GM23338 (cell line): ENCODE measurements around the gene RND3. TPM values are rescaled to one million over a fixed set of nuclear protein-coding genes. Genes with fewer than 3 reads are reported as not detected.

Experiments used
- ATAC-seq: fragments of 200-7000 bp; cut with Tn5 transposase; 3 replicates; pipeline ENCODE4 v1.9.1; 2020
- DNase-seq: peaks from one replicate; pipeline ENCODE4 v3.0.0-alpha.2; 2015; ENCODE audit warnings: low spot score
- H2AFZ ChIP-seq: fragments of 200-600 bp; sonication (generic); 2 replicates; pipeline ENCODE4 v1.8.0; 2016; ENCODE audit warnings: antibody characterized with exemption, mild to moderate bottlenecking, moderate library complexity
- H3F3A ChIP-seq: fragments of 200-600 bp; sonication (generic); replicated peaks from 2 replicates; pipeline ENCODE4 v1.8.0; 2017; ENCODE audit warnings: antibody characterized with exemption, mixed run types, low read depth
- H3K27ac ChIP-seq: fragments of 200-600 bp; sonication (generic); 2 replicates; pipeline ENCODE4 v1.6.1; 2016; ENCODE audit warnings: low read depth
- H3K27me3 ChIP-seq: fragments of 200-600 bp; sonication (generic); 2 replicates; pipeline ENCODE4 v1.8.0; 2016; ENCODE audit warnings: mild to moderate bottlenecking, mixed run types, moderate library complexity; ENCODE audit not compliant: insufficient read depth
- H3K36me3 ChIP-seq: fragments of 200-600 bp; sonication (generic); 2 replicates; pipeline ENCODE4 v1.8.0; 2016; ENCODE audit warnings: mild to moderate bottlenecking; ENCODE audit not compliant: insufficient read depth
- H3K4me1 ChIP-seq: fragments of 200-600 bp; sonication (generic); 2 replicates; pipeline ENCODE4 v1.8.0; 2016; ENCODE audit warnings: mild to moderate bottlenecking, moderate library complexity; ENCODE audit not compliant: insufficient read depth
- H3K4me2 ChIP-seq: fragments of 200-600 bp; sonication (generic); 2 replicates; pipeline ENCODE4 v1.7.1; 2017; ENCODE audit warnings: mixed run types
- H3K4me3 ChIP-seq: fragments of 200-600 bp; sonication (generic); 2 replicates; pipeline ENCODE4 v1.6.1; 2016; ENCODE audit warnings: mixed run types
- H3K79me2 ChIP-seq: fragments of 200-600 bp; sonication (generic); replicated peaks from 2 replicates; pipeline ENCODE4 v1.8.0; 2017; ENCODE audit warnings: mild to moderate bottlenecking; ENCODE audit not compliant: insufficient read depth
- H3K9me2 ChIP-seq: fragments of 200-600 bp; sonication (generic); 2 replicates; pipeline ENCODE4 v1.8.0; 2017; ENCODE audit not compliant: insufficient read depth
- H4K20me1 ChIP-seq: fragments of 200-600 bp; sonication (generic); replicated peaks from 2 replicates; pipeline ENCODE4 v1.8.0; 2017; ENCODE audit warnings: mild to moderate bottlenecking; ENCODE audit not compliant: insufficient read depth
- H3K27ac Mint-ChIP-seq: 2 replicates; pipeline ENCODE4 v1.8.0; 2020; ENCODE audit warnings: inconsistent platforms, mild to moderate bottlenecking, moderate library complexity, mixed read lengths
- H3K27me3 Mint-ChIP-seq: 3 replicates; pipeline ENCODE4 v1.8.0; 2022; ENCODE audit warnings: low read depth, mild to moderate bottlenecking, moderate library complexity, mixed read lengths, inconsistent platforms; ENCODE audit not compliant: insufficient read depth, poor library complexity
- H3K36me3 Mint-ChIP-seq: 3 replicates; pipeline ENCODE4 v1.8.0; 2021; ENCODE audit warnings: low read depth, mild to moderate bottlenecking, inconsistent platforms, moderate library complexity, mixed read lengths
- H3K4me1 Mint-ChIP-seq: 3 replicates; pipeline ENCODE4 v1.8.0; 2020; ENCODE audit warnings: mild to moderate bottlenecking, inconsistent platforms, mixed read lengths
- H3K4me3 Mint-ChIP-seq: 3 replicates; pipeline ENCODE4 v1.8.0; 2021; ENCODE audit warnings: moderate library complexity, mild to moderate bottlenecking, inconsistent platforms, mixed read lengths
- H3K9me3 Mint-ChIP-seq: 3 replicates; pipeline ENCODE4 v1.8.0; 2020; ENCODE audit warnings: moderate library complexity, mild to moderate bottlenecking, inconsistent platforms, mixed read lengths
- CREB1 ChIP-seq: fragments of 250-450 bp; sonication (Bioruptor Pico); IDR thresholded peaks from 2 replicates; pipeline ENCODE4 v1.5.0; 2020; ENCODE audit warnings: low read depth, mild to moderate bottlenecking, moderate library complexity
- ETS1 ChIP-seq: IDR thresholded peaks from 2 replicates; pipeline ENCODE4 v1.6.1; 2016; ENCODE audit warnings: antibody characterized with exemption
- EZH2 ChIP-seq: fragments of 200-600 bp; sonication (generic); IDR thresholded peaks from one replicate; pipeline ENCODE4 v1.8.0; 2017; ENCODE audit warnings: antibody characterized with exemption, mild to moderate bottlenecking, low read depth; ENCODE audit not compliant: unreplicated experiment
- EZH2phosphoT487 ChIP-seq: fragments of 200-600 bp; sonication (generic); IDR thresholded peaks from one replicate; pipeline ENCODE4 v1.8.1; 2018; ENCODE audit warnings: antibody characterized with exemption; ENCODE audit not compliant: unreplicated experiment
- JUNB ChIP-seq: IDR thresholded peaks from one replicate; pipeline ENCODE4 v1.6.1; 2016; ENCODE audit warnings: antibody characterized with exemption; ENCODE audit not compliant: unreplicated experiment
- NANOG ChIP-seq: IDR thresholded peaks from 2 replicates; pipeline ENCODE4 v1.6.1; 2016; ENCODE audit warnings: antibody characterized with exemption, borderline replicate concordance
- STAT1 ChIP-seq: IDR thresholded peaks from one replicate; pipeline ENCODE4 v1.6.1; 2016; ENCODE audit warnings: antibody characterized with exemption; ENCODE audit not compliant: unreplicated experiment
- ZNF114 ChIP-seq: fragments of 250-450 bp; sonication (Bioruptor Pico); IDR thresholded peaks from 2 replicates; pipeline ENCODE4 v1.5.0; 2020; ENCODE audit warnings: mild to moderate bottlenecking, moderate library complexity
- ZNF331 ChIP-seq: fragments of 250-450 bp; sonication (Bioruptor Pico); IDR thresholded peaks from 2 replicates; pipeline ENCODE4 v1.5.0; 2020; ENCODE audit warnings: low read depth, mild to moderate bottlenecking, moderate library complexity
- ZNF462 ChIP-seq: fragments of 250-450 bp; sonication (Bioruptor Pico); IDR thresholded peaks from 2 replicates; pipeline ENCODE4 v1.5.0; 2020; ENCODE audit warnings: mild to moderate bottlenecking, moderate library complexity
- polyA plus RNA-seq: library from polyadenylated mRNA; unstranded; fragments of >200 nt; fragmentation: Nextera tagmentation; extraction: Ambion mirVana; gene quantifications from 2 replicates; pipeline ENCODE4 v1.2.1, GENCODE V29; 2016
- total RNA-seq: library from RNA; depleted of rRNA; stranded (reverse); fragments of >200 nt; shearing (Covaris generic); gene quantifications from 2 replicates; pipeline ENCODE4 v1.2.3, GENCODE V29; 2014

RND3 gene
- total and polyA plus RNA-seq, 2 experiments from 2014 or later: 48.2 to 55.3 TPM

- Histone ChIP-seq H3K4me1 (no peaks in the 10 kb centered on the region), H3K79me2 (peaks cover 19% of the 10 kb centered on the region), H3K4me2 (no peak overlapping the region), H3F3A (no peaks in the 10 kb centered on the region), H3K27ac (no peak overlapping the region), H3K9me2 (no peaks in the 10 kb centered on the region), H3K36me3 (no peaks in the 10 kb centered on the region), H3K4me3 (no peak overlapping the region), H4K20me1 (no peaks in the 10 kb centered on the region; the same call in 1 of the 2 replicates), H3K27me3 (no peaks in the 10 kb centered on the region), H2AFZ (no peak overlapping the region)
- Mint-ChIP-seq H3K4me1 (no peaks in the 10 kb centered on the region), H3K9me3 (no peaks in the 10 kb centered on the region; the same call in 2 of the 3 replicates), H3K27ac (no peak overlapping the region), H3K27me3 (peaks cover 13% of the 10 kb centered on the region), H3K36me3 (peaks cover 18% of the 10 kb centered on the region), H3K4me3 (no peak overlapping the region)
- ATAC-seq (no peak), DNase-seq (no peak)
- TF ChIP-seq STAT1: no peak
- no peak for TF ChIP-seq ZNF114 (CRISPR knock-in tag)
- no peak for TF ChIP-seq ZNF331 (CRISPR knock-in tag)
- no peak for TF ChIP-seq ETS1
- TF ChIP-seq CREB1 (CRISPR knock-in tag): no peak
- TF ChIP-seq NANOG: no peak
- TF ChIP-seq JUNB: no peak
- TF ChIP-seq ZNF462 (CRISPR knock-in tag): no peak
- no peak for TF ChIP-seq EZH2phosphoT487
- TF ChIP-seq EZH2: no peak
Observed at GRCh38 chr2:150490466-150490865, 3.0 kb upstream of the RND3 start.
